ENCODE results near the gene TIAM2.
"Not testable (repeated sequence)": the region's sequence is repeated elsewhere in the genome, so short reads cannot be mapped to it uniquely, and the experiment has no call there.

TIAM2 gene
- 2.0 to 27.7 (median 5.3) reads per million in 18 experiments for total RNA-seq

DNA sequence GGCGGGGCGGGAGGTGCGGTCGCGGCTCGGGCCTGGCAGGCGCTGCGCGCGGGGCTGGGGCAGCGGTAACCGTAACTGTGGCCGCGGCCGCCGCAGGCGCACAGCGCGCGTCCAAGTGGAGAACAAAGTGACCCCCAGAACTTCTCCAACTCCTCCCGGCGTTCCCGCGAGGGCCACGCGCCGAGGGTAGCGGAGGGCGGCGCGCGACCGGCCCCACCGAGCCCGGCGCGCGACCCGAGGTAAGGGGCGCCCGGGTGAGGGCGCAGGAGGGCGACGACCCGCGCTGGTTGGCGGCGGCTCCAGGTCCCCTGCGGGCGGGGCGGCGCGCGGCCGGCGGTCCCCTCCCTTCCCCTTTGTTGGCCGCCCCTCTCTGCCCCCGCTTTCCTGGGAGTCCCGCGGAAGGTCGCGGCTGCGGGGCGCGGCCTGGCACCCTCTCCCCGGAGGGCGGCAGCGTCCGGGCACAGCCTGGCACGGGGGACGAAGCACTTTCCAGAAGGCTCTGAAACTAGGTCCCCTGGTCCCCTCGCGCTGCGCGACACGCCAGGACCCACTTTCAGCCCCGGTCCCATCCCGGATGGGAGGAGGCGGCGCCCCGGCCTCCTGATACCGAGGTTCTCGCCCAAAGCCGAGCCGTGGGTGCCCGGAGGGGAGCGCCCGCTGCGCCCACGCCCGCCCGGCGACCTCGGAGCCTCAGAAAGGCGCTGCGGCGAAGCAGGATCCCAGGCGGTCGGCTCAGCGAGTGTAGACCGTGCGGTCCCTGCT lies at the start of gene TIAM2:
Gene TIAM2 (plus strand): TSS at position 62 of the 762 bp plus-strand sequence. CDS start 133,909 bp downstream, outside the sequence.
- DNase-seq: no peak

DNA sequence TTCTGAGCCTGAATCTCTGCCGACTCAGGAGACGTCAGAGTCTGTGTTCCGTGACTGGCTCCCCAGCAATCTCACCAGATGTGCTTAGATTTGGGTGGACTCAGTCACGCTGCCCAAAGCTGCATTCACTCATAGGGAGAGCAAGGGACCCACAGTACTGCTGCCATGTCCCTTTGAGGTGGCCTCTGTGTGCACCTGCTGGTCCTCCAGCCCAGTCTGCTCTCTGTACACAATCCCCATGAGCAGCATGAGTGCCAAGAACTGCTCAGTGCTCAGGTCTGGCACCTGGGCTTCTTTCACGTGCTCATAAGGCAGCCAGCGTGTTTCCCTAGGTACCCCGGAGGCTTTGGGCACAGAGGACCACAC lies 44.2 kb upstream of the TIAM2 start:
- no peak for DNase-seq

DNA sequence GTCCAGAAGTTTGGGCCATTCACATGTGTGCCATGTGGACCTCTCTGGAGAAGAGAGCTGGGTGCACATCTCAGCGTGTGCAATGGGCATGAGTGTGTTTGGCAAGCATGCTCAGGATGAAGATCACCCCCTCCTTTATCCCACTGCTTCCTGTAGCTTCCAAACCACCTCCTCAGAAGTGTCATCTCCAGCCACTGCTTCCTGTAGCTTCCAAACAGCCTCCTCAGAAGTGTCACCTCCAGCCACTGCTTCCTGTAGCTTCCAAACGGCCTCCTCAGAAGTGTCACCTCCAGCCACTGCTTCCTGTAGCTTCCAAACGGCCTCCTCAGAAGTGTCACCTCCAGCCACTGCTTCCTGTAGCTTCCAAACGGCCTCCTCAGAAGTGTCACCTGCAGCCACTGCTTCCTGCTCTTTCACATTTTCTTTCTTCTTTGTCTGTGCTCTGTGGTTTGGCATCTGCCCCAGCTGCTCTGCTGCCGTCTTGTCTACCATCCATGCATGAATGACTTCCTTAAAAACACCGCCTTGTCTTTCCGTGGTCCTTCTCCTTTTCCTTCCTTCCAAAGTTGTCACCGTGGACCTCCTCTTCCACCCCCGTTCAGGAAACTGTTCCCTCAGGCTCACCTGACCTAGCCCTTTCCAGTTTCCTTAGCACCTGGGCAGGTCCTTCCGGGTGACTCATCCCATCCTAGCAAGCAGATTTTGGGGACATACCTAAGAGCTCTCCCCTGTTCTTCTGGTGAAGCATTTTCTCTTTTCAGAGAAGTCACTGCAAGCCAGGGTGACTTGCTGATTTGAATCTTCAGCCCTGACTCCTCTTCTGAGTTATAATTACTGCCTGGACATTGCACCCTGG lies 43.5 kb upstream of the TIAM2 start:
- DNase-seq: peak in 1 of 2 donors; percentile 29

DNA sequence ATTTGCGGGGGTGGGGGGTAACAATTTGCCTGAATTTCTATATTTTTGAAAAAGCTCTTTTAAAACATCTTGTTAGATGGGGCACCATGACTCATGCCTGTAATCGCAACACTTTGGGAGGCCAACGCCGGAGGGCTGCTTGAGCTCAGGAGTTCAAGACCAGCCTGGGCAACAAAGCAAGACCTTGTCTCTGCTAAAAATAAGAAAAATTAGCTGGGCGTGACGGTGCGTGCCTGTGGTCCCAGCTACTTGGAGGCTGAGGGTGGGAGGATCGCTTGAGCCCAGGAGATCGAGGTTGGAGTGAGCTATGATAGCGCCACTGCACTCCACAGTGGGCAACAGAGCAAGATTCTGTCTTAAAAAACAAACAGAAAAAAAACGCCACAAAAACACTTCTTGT lies 41.5 kb upstream of the TIAM2 start:
- no peak for DNase-seq

DNA sequence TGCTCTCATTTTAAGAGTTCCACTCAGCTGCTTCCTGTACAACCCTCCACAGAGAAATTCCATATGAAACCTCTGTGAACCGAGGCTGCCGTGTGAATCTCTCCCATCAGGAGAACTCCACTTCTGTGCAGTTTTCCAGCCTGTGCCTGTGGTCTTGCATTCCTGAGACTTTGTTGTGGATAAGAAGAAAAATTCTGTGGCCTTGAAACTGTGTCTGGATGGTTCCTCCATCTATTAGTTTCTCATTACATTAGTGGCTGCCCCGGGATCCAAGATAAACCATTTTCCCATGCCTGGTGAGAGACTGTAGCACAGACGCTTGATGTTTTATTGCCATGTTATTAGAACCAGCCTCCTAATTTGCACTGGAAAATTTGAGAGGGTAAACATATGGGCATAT lies 40.8 kb upstream of the TIAM2 start:
- no peak for DNase-seq

DNA sequence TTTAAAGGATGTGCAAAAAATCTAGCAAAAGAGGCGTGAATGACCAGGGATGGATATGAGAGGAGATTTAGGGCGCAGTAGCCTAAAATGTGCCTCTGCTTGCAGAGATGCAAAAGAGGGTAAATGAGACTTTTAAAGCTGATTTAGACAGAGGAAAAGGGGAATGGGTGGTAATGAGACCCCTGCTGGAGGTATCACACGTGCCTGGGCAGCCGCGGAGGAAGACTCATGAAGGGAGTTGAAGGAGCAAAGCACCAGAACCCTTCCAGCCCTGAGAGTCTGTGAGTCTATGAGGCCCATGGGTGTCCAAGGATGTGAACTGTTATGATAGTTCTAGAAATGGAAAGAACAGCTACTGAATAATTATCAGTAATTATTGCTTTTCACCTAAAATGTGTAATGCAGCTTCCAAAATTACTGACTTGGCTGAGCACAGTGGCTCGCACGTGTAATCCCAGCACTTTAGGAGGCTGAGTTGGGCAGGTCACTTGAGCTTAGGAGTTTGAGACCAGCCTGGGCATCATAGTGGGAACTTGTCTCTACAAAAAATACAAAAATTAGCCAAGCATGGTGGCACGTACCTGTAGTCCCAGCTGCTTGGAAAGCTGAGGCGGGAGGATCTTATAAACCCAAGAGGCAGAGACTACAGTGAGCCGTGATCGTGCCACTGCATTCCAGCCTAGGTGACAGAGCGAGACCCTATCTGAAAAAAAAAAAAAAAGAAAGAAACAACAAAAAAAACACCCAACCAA lies 38.2 kb upstream of the TIAM2 start:
- no peak for DNase-seq

DNA sequence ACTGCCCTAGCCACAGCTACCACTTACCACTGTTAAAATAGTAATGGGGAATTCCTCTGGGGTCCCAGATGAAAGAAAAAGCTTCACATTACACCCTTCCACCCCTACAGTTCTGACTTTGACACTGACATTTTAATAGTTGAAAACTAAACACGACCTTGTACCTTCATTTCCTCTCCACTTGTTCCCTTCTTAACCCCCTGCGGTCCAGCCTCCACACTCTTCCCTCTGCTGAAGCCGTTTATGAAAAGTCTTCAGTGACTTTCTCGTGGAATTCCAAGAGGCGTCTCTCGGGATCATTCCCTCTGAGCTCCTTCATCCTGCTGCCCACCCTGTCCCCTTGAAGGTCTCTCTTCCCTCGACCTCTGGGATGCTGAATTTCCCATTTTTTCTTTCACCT lies 36.6 kb upstream of the TIAM2 start:
- DNase-seq: no peak

DNA sequence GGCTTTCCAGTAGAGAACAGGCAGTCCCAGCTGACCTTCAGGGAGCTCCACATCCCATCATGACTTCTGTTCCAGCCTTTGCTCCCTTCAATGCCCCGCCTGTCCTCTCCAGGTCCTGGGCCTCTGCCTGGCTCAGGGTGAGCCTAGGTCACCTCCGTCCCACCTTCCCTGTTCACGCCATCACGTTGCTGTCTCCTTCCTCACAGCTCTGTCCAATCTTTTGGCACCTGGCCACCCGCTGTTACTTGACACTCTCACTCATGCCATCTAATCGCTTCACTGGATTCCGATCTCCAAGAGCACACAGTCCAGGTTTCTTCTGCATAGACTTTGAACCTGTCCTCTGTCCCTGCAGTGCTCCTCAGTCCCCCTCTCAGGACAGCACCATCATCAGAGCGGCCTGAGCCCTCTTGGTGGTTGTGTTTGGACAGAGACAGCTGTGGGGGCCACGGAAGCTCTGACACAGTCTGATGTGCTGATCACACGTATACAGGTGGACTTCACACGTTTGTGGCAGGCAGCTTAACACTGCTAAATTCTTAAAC lies 34.7 kb upstream of the TIAM2 start:
- no peak for DNase-seq

DNA sequence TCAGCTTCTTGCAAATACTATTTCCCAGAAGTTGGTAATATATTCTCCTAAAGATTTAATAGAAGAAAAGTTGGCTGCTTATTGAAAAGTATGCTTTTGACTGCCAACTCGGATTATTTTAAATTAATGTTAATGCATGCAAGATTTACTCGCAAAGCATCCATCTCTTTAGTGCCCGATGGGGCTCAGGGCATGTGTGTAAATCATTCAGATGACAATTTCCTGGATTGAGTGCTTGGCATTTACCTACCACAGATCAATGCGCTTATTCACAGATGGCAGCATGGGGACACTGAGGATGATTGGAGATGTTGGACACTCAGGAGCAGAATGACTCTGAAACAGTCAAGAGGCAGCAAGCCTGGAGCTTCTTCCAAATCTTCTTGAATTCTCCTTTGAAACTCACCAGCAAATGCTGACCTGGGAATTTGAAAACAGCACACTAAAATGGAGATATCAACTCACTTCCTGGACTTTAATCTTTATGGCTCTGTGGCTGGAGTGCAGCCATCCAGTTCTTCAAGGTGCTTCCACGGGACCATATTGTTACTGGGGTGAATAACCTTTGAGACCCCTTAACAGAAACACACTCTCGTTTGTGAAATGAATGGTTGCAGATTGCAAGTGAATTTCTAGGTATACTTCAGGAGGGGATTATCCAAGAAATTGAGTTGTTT lies 34.1 kb upstream of the TIAM2 start:
- no peak for DNase-seq

DNA sequence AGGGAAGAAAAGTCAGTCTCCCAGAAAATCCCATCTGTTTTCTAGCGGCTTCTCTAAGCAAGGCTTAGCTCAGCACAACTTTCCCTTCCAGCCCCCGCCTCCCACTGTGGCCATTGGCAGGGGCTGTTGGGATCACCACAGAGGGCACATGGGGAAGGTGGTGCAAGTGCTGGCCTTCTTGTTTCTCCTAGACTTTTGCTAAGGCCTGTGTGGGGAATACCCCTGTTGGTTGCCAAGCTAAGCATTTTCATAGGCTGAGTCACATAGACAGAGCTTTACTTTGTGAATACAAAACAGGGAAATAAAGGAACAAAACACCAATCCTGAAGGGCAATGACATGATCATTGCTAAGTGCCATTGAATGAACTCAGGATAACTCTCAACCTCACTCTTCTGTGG lies 32.4 kb upstream of the TIAM2 start:
- DNase-seq: peak in 1 of 2 donors; percentile 39

DNA sequence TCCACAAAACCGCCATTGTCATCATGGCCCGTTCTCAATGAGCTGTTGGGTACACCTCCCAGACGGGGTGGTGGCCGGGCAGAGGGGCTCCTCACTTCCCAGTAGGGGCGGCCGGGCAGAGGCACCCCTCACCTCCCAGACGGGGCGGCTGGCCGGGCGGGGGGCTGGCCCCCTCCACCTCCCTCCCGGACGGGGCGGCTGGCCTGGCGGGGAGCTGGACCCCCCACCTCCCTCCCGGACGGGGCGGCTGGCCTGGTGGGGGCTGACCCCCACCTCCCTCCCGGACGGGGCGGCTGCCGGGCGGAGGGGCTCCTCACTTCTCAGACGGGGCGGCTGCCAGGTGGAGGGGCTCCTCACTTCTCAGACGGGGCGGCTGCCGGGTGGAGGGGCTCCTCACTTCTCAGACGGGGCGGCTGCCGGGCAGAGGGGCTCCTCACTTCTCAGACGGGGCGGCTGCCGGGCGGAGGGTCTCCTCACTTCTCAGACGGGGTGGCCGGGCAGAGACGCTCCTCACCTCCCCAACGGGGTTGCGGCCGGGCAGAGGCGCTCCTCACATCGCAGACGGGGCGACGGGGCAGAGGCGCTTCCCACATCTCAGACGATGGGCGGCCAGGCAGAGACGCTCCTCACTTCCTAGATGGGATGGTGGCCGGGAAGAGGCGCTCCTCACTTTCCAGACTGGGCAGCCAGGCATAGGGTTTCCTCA lies 28.9 kb upstream of the TIAM2 start:
- DNase-seq: not testable (repeated sequence)

DNA sequence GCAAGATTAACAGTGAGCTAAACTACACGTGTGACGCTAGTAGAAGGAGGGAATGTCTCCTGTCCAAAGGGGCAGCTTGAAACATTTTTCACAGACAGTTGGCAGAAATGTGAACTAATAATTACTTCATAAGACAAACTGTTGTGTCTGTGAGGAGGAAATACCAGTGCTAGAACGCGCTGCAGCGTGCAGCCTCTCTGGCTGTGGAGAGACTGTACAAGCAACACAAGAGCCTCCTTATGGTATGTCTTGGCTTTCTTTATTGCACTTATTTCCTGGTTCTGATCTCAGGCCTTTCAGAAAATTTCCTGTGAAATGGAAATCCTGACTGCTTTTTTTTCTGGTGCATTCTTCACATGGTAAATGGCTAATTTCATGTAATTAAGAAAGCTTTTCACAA lies 25.3 kb upstream of the TIAM2 start:
- no peak for DNase-seq

DNA sequence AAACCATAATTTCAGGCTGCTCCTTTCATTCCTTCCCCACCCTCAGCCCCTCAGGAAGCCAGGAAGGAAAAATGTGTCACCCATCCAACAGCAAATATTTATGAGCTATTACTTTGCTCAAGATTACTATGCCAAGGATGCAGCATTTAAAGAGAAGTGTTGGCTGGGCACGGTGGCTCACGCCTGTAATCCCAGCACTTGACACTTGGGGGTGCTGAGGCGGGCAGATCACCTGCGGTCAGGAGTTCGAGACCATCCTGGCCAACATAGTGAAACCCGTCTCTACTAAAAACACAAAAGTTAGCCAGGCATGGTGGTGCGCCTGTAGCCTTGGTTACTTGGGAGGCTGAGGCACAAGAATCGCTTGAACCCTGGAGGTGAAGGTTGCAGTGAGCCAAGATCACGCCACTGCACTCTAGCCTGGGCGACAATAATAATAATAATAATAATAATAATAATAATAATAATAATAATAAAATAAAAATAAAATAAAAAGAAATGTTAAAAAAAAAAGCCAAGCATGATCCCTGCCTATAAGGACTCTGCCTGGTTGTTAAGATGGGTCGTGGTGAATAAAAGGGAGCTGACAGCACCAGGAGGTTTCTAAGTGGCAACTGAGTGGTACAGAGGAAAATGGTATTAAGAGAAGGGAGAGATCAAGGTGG lies 20.5 kb upstream of the TIAM2 start:
- no peak for DNase-seq

DNA sequence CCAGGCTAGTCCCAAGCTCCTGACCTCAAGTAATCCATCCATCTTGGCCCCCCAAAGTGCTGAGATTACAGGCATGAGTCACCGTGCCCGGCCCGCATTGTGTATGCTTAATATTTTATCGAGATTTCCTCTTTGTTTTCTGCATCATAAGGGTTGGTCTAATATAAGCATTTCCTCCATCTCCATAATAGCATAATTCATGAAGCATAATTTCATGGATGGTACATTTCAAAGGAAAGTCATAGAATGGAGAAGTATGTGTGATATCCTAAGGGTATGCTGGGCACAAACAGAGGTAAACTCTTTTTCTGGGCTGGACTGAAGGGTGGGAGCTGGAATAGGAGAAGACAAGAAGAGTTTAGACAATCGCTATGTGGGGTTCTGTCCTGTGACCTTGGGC lies 17.5 kb upstream of the TIAM2 start:
- DNase-seq: no peak

DNA sequence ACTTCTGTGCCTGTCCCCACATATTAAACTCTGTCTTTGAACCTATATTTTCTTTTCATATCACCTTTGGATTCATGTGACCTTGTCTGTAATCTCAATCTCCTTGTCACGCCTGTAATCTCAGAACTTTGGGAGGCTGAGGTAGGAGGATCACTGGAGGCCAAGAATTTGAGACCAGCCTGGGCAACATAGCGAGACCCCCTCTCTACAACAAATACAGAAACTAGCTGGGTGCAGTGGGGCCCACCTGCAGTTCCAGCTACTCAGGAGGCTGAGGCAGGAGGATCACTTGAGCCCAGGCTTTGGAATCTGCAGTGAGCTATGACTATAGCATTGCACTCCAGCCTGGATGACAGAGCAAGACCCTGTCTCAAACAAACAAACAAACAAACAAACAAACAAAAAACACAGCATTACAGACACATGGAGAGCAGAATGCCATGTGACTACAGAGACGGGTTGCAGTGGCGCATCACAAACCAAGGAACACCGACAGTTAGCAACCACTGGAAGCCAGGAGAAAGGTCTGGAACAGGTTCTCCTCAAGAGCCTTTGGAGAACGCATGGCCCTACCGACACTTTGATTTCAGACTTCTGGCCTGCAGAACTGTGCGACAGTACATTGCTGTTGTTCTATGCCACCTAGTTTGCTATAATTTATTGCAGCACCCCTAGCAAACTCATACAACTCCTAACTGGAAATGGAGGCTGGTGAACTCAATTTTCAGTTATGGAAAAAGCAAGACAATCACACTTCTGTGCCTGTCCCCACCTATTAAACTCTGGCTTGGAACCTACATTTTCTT lies 14.6 kb upstream of the TIAM2 start:
- no peak for DNase-seq

DNA sequence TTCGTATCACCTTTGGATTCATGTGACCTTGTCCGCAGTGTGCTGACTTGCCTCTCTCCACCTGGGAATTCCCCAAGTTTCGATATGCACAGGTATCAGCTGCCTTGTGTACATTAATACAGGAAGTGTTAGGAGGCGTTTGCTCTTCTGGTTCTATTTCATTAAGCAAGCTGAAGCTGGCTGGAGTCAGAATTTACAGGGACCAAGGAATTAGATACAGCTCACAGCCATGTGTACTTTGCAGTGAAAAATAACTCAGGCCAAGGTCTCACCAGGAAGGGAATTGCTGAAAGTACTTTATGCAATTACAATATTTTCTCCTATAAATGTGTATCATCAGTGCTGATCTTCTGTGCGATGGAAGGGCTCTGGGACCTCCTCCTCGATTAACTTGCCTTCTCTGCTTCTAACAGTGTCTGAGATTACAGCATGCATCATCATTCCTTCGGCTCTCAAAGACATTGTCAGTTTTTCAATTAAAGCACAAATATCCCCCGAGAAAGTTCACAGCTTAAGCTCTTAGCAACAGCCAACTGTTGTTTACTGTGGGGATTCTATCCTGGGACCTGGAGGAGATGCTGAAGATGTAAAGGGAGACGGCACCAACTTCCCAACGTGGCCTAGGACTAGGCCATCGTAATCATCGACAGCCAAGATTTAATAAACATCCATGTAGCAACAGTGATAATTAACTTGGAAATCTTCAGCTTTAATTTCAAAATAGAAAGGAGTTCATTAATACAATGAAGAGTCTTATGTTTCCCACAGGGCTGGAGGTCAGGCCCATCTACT lies 13.8 kb upstream of the TIAM2 start:
- no peak for DNase-seq

DNA sequence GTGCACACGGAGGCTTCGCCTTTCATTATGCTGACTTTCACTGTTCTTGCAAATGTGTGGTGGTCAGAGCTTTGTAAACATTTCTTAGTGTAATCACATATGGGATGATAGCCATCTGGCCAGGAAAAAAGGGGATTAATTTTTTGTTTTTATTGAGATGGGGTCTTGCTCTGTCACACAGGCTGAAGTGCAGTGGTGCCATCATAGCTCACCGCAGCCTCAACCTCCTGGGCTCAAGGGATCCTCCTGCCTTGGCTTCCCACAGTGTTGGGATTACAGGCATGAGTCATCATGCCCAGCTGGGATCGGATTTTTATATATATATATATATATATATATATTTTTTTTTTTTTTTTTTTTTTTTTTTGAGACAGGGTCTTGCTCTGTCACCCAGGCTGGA lies 11.0 kb upstream of the TIAM2 start:
- no peak for DNase-seq

DNA sequence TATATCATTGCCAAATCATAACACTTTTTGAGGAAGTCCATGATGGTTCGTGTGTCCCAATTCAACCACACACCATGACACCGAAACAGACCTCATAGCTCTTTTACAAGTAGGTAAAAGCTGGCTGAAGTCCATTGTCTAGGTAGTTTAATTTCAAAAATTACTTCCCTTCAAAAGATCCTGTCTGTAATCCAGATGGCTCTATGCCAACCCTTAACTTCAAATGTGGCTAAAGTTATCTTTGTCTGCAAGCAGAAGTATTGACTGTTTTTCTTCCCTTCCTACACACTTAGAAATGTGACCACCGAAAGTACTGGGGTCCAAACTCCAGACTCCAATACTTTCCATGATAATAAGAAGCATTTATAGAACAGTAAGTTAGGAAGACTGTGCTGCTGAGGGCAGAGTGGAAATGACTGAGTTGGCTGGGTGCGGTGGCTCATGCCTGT lies 8.3 kb upstream of the TIAM2 start:
- peak in 1 of 2 donors; percentile 12 for DNase-seq

DNA sequence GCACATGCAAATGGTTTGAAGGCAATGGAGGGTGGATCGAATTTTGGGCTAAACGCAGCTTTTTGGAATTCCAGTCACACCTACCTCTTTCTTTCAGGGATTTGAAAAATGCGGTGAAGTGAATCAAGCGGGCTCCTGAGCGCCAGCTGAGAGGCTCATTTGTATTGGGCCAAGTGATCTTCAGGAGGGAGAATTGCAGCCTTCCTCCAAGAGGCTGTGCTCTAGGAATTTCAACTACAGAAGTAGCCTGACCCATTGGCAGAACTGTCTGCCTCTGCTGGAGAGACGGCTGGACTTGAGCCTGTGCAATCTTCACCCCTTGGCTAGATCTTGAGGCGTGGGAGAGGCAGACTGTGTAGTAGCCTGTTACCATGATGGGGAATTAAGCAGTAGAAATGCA lies 5.7 kb upstream of the TIAM2 start:
- no peak for DNase-seq
